ENCODE data around the gene EPN2.

DNA sequence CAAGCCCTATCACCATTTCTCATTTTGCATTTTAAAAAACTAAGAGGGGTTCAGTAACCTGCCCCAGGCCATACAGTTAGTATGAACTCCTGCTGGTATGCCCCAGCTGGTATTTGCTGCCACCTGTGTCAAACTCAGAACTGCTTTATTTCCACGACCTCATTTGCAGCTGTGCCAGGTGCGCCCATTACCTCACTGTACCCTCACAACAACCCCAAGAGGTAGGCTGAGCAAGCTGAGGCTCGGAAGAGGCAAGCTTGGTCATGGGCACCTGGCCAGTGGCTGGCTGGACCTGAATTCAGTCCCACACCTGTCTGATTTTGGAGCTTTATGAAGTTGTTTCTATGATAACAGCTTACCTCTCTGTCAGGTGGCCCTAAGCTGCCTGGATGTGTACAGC is 7.6 kb downstream of the EPN2 start:
- TF ChIP-seq, protein P1, sequence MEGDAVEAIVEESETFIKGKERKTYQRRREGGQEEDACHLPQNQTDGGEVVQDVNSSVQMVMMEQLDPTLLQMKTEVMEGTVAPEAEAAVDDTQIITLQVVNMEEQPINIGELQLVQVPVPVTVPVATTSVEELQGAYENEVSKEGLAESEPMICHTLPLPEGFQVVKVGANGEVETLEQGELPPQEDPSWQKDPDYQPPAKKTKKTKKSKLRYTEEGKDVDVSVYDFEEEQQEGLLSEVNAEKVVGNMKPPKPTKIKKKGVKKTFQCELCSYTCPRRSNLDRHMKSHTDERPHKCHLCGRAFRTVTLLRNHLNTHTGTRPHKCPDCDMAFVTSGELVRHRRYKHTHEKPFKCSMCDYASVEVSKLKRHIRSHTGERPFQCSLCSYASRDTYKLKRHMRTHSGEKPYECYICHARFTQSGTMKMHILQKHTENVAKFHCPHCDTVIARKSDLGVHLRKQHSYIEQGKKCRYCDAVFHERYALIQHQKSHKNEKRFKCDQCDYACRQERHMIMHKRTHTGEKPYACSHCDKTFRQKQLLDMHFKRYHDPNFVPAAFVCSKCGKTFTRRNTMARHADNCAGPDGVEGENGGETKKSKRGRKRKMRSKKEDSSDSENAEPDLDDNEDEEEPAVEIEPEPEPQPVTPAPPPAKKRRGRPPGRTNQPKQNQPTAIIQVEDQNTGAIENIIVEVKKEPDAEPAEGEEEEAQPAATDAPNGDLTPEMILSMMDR (IDR thresholded peaks at IDR 0.05) = no peak
- no peak for TF ChIP-seq POLR2AphosphoS5 (IDR thresholded peaks at IDR 0.05; ENCODE audit: low read depth, low read length)
- TF ChIP-seq NRF1 (IDR thresholded peaks at IDR 0.05; ENCODE audit: low read depth, low read length) = no peak
- TF ChIP-seq SIN3A (IDR thresholded peaks at IDR 0.05; ENCODE audit: borderline replicate concordance, low read depth, low read length) = no peak

All from SK-N-SH (cell line).